Measurements from ENCODE around the gene SOCS7. TPM values are rescaled to one million over a fixed set of nuclear protein-coding genes. Genes with fewer than 3 reads are reported as not detected.

SOCS7 gene
- total and polyA plus RNA-seq, 7 experiments from 2014 or later = 0.57 to 23.3 (median 19.6) TPM

- Histone ChIP-seq H3K4me3 (ENCODE audit: low read length) (no peak overlapping the region), H3K27ac (ENCODE audit: low read depth, low read length) (no peak overlapping the region), H3K36me3 (ENCODE audit: control insufficient read depth in 2 of 3, insufficient read depth in 3 of 3, low read length in 3 of 3) (no peaks in the 10 kb centered on the region), H3K9me3 (ENCODE audit: control insufficient read depth in 2 of 3, low read length in 3 of 3) (no peaks in the 10 kb centered on the region), H3K4me1 (ENCODE audit: control insufficient read depth in 2 of 2, insufficient read depth in 2 of 2, low read length in 2 of 2) (no peaks in the 10 kb centered on the region), H3K27me3 (ENCODE audit: control insufficient read depth in 2 of 2, insufficient read depth in 2 of 2, low read length in 2 of 2) (peaks cover 2 to 7% of the 10 kb centered on the region in 2 donors)
- no peak for DNase-seq
- intact Hi-C loops (cut with micrococcal nuclease) = no loop called here
- Mint-ChIP-seq H3K27ac (no peak overlapping the region), H3K4me3 (no peak overlapping the region), H3K27me3 (peaks cover 35 to 72% (median 69%) of the 10 kb centered on the region in 5 donors), H3K9me3 (no peaks in the 10 kb centered on the region), H3K4me1 (peaks cover 0 to 17% (median 5%) of the 10 kb centered on the region in 7 donors), H3K36me3 (no peaks in the 10 kb centered on the region)
- POLR2A ChIA-PET = no interaction called here
- no peak for ATAC-seq
- CTCF ChIA-PET = interaction anchor here (1.1 kb wide), 1 partner anchor 101 kb away, joined by 3 read pairs; no protein-coding TSS in a partner anchor
These were observed 69.7 kb downstream of the SOCS7 start for GRCh38 chr17:38421171-38421841.

- Histone ChIP-seq H3K9me3 (ENCODE audit: control insufficient read depth in 2 of 3, low read length in 3 of 3) (no peaks in the 10 kb centered on the region), H3K36me3 (ENCODE audit: control insufficient read depth in 2 of 3, insufficient read depth in 3 of 3, low read length in 3 of 3) (no peaks in the 10 kb centered on the region), H3K4me3 (ENCODE audit: low read length) (no peak overlapping the region), H3K27me3 (ENCODE audit: control insufficient read depth in 2 of 2, insufficient read depth in 2 of 2, low read length in 2 of 2) (peaks cover 2 to 8% of the 10 kb centered on the region in 2 donors), H3K27ac (ENCODE audit: low read depth, low read length) (no peak overlapping the region), H3K4me1 (ENCODE audit: control insufficient read depth in 2 of 2, insufficient read depth in 2 of 2, low read length in 2 of 2) (peaks cover 0 to under 1% of the 10 kb centered on the region in 2 donors)
- ATAC-seq = no peak
- Mint-ChIP-seq H3K9me3 (no peaks in the 10 kb centered on the region), H3K4me3 (no peak overlapping the region), H3K27ac (no peak overlapping the region), H3K4me1 (peaks cover 0 to 20% (median 6%) of the 10 kb centered on the region in 7 donors), H3K27me3 (peaks cover 34 to 69% (median 61%) of the 10 kb centered on the region in 5 donors), H3K36me3 (no peaks in the 10 kb centered on the region)
- no peak for DNase-seq
- POLR2A ChIA-PET = interaction anchor here (0.5 kb wide), 1 partner anchor 76 kb away, joined by 4 read pairs; no protein-coding TSS in a partner anchor
- CTCF ChIA-PET = interaction anchor here (0.6 to 2.3 kb wide), 3 partner anchors 21 to 102 kb away, joined by 3 to 6 read pairs (median 3); no protein-coding TSS in a partner anchor
- intact Hi-C loops (cut with micrococcal nuclease) = loop anchor here in 1 of 2 donors (2.0 kb wide), 1 partner anchor 71 kb away; no protein-coding TSS in a partner anchor
These were observed 70.5 kb downstream of the SOCS7 start for GRCh38 chr17:38421871-38422827.

GRCh38 chr17:38424297-38424972, 72.8 kb downstream of the SOCS7 start:
- ChIA-PET CTCF (interaction anchor here (0.6 to 2.3 kb wide), 7 partner anchors 18 to 75 kb away, joined by 3 to 6 read pairs (median 4); no protein-coding TSS in a partner anchor), POLR2A (no interaction called here)
- Mint-ChIP-seq H3K4me3 (peak overlapping the region in 1 of 10 donors; percentile 41), H3K27me3 (peaks cover 26 to 61% (median 54%) of the 10 kb centered on the region in 5 donors), H3K9me3 (no peaks in the 10 kb centered on the region), H3K36me3 (no peaks in the 10 kb centered on the region), H3K27ac (no peak overlapping the region), H3K4me1 (peaks cover 7 to 23% (median 12%) of the 10 kb centered on the region in 7 donors)
- DNase-seq (no peak), ATAC-seq (no peak)
- peaks cover 5 to 10% of the 10 kb centered on the region in 2 donors for H3K4me1 ChIP-seq (ENCODE audit: control insufficient read depth in 2 of 2, insufficient read depth in 2 of 2, low read length in 2 of 2)
- H3K4me3 ChIP-seq (ENCODE audit: low read length) = no peak overlapping the region
- H3K27ac ChIP-seq (ENCODE audit: low read depth, low read length) = no peak overlapping the region
- H3K27me3 ChIP-seq (ENCODE audit: control insufficient read depth in 2 of 2, insufficient read depth in 2 of 2, low read length in 2 of 2) = peaks cover 0 to 9% of the 10 kb centered on the region in 2 donors
- no peaks in the 10 kb centered on the region for H3K36me3 ChIP-seq (ENCODE audit: control insufficient read depth in 2 of 3, insufficient read depth in 3 of 3, low read length in 3 of 3)
- H3K9me3 ChIP-seq (ENCODE audit: control insufficient read depth in 2 of 3, low read length in 3 of 3) = no peaks in the 10 kb centered on the region
- intact Hi-C loops (cut with micrococcal nuclease) = loop anchor here in 1 of 2 donors (2.0 kb wide), 1 partner anchor 60 kb away; no protein-coding TSS in a partner anchor

- H3K4me1 Mint-ChIP-seq = peaks cover 9 to 25% (median 12%) of the 10 kb centered on the region in 7 donors
These were observed 73.4 kb downstream of the SOCS7 start for GRCh38 chr17:38425031-38425430.

GRCh38 chr17:38425744-38426143, 74.1 kb downstream of the SOCS7 start:
- DNase-seq (no peak), ATAC-seq (no peak)
- H3K27ac Mint-ChIP-seq = no peak overlapping the region
- peaks cover 25 to 60% (median 41%) of the 10 kb centered on the region in 5 donors for H3K27me3 Mint-ChIP-seq
- no peaks in the 10 kb centered on the region for H3K36me3 ChIP-seq (ENCODE audit: control insufficient read depth in 2 of 3, insufficient read depth in 3 of 3, low read length in 3 of 3)
- no peaks in the 10 kb centered on the region for H3K9me3 Mint-ChIP-seq
- H3K27ac ChIP-seq (ENCODE audit: low read depth, low read length) = no peak overlapping the region
- H3K36me3 Mint-ChIP-seq = no peaks in the 10 kb centered on the region
- peaks cover 9 to 28% (median 12%) of the 10 kb centered on the region in 7 donors for H3K4me1 Mint-ChIP-seq
- peaks cover 5 to 10% of the 10 kb centered on the region in 2 donors for H3K4me1 ChIP-seq (ENCODE audit: control insufficient read depth in 2 of 2, insufficient read depth in 2 of 2, low read length in 2 of 2)
- H3K4me3 ChIP-seq (ENCODE audit: low read length) = no peak overlapping the region
- no peaks in the 10 kb centered on the region for H3K9me3 ChIP-seq (ENCODE audit: control insufficient read depth in 2 of 3, low read length in 3 of 3)
- peak overlapping the region in 1 of 10 donors; percentile 68 for H3K4me3 Mint-ChIP-seq
- CTCF ChIA-PET = no interaction called here
- POLR2A ChIA-PET = no interaction called here
- intact Hi-C loops (cut with micrococcal nuclease) = loop anchor here in 1 of 2 donors (2.0 kb wide), 1 partner anchor 59 kb away; no protein-coding TSS in a partner anchor
- H3K27me3 ChIP-seq (ENCODE audit: control insufficient read depth in 2 of 2, insufficient read depth in 2 of 2, low read length in 2 of 2) = peaks cover 0 to 9% of the 10 kb centered on the region in 2 donors

More at GRCh38 chr17:38425031-38425430, 73.4 kb downstream of the SOCS7 start:
- intact Hi-C loops (cut with micrococcal nuclease) = loop anchor here in 1 of 2 donors (2.0 kb wide), 1 partner anchor 60 kb away; no protein-coding TSS in a partner anchor
- Mint-ChIP-seq H3K27ac (no peak overlapping the region), H3K9me3 (no peaks in the 10 kb centered on the region), H3K27me3 (peaks cover 26 to 61% (median 48%) of the 10 kb centered on the region in 5 donors), H3K36me3 (no peaks in the 10 kb centered on the region), H3K4me3 (no peak overlapping the region)
- peaks cover 5 to 10% of the 10 kb centered on the region in 2 donors for H3K4me1 ChIP-seq (ENCODE audit: control insufficient read depth in 2 of 2, insufficient read depth in 2 of 2, low read length in 2 of 2)
- H3K4me3 ChIP-seq (ENCODE audit: low read length) = no peak overlapping the region
- peaks cover 0 to 9% of the 10 kb centered on the region in 2 donors for H3K27me3 ChIP-seq (ENCODE audit: control insufficient read depth in 2 of 2, insufficient read depth in 2 of 2, low read length in 2 of 2)
- H3K9me3 ChIP-seq (ENCODE audit: control insufficient read depth in 2 of 3, low read length in 3 of 3) = no peaks in the 10 kb centered on the region
- ChIA-PET CTCF (no interaction called here), POLR2A (no interaction called here)
- DNase-seq (no peak), ATAC-seq (no peak)
- no peak overlapping the region for H3K27ac ChIP-seq (ENCODE audit: low read depth, low read length)
- no peaks in the 10 kb centered on the region for H3K36me3 ChIP-seq (ENCODE audit: control insufficient read depth in 2 of 3, insufficient read depth in 3 of 3, low read length in 3 of 3)

- H3K4me1 Mint-ChIP-seq = peaks cover 7 to 28% (median 12%) of the 10 kb centered on the region in 7 donors
- POLR2A ChIA-PET = no interaction called here
These were observed 74.8 kb downstream of the SOCS7 start for GRCh38 chr17:38426441-38426840.

More at GRCh38 chr17:38426441-38426840, 74.8 kb downstream of the SOCS7 start:
- peaks cover 5 to 10% of the 10 kb centered on the region in 2 donors for H3K4me1 ChIP-seq (ENCODE audit: control insufficient read depth in 2 of 2, insufficient read depth in 2 of 2, low read length in 2 of 2)
- H3K27ac ChIP-seq (ENCODE audit: low read depth, low read length) = no peak overlapping the region
- Mint-ChIP-seq H3K27me3 (peaks cover 18 to 54% (median 35%) of the 10 kb centered on the region in 5 donors), H3K9me3 (no peaks in the 10 kb centered on the region), H3K4me3 (no peak overlapping the region), H3K36me3 (no peaks in the 10 kb centered on the region), H3K27ac (no peak overlapping the region)
- H3K27me3 ChIP-seq (ENCODE audit: control insufficient read depth in 2 of 2, insufficient read depth in 2 of 2, low read length in 2 of 2) = peaks cover 0 to 9% of the 10 kb centered on the region in 2 donors
- no peaks in the 10 kb centered on the region for H3K9me3 ChIP-seq (ENCODE audit: control insufficient read depth in 2 of 3, low read length in 3 of 3)
- H3K4me3 ChIP-seq (ENCODE audit: low read length) = no peak overlapping the region
- DNase-seq (no peak), ATAC-seq (no peak)
- CTCF ChIA-PET = interaction anchor here (1.2 kb wide), 1 partner anchor 17 kb away, joined by 5 read pairs; no protein-coding TSS in a partner anchor
- no peaks in the 10 kb centered on the region for H3K36me3 ChIP-seq (ENCODE audit: control insufficient read depth in 2 of 3, insufficient read depth in 3 of 3, low read length in 3 of 3)
- intact Hi-C loops (cut with micrococcal nuclease) = no loop called here

All from naive thymus-derived CD4-positive, alpha-beta T cell (primary cell).